Loucy (cell line): ENCODE data around the gene SNX20.

Source experiments
- EZH2phosphoT487 ChIP-seq: fragments of 200-600 bp; IDR thresholded peaks from 2 replicates; pipeline ENCODE4 v1.6.1; 2018; ENCODE audit warnings: antibody characterized with exemption, mild to moderate bottlenecking, moderate library complexity, borderline replicate concordance
- TF ChIP-seq, protein P1 (sequence below): fragments of 200-600 bp; sonication (generic); conservative IDR thresholded peaks from 2 replicates; pipeline ENCODE4 v1.5.1; 2014; ENCODE audit warnings: mild to moderate bottlenecking, antibody characterized with exemption, low read length

DNA sequence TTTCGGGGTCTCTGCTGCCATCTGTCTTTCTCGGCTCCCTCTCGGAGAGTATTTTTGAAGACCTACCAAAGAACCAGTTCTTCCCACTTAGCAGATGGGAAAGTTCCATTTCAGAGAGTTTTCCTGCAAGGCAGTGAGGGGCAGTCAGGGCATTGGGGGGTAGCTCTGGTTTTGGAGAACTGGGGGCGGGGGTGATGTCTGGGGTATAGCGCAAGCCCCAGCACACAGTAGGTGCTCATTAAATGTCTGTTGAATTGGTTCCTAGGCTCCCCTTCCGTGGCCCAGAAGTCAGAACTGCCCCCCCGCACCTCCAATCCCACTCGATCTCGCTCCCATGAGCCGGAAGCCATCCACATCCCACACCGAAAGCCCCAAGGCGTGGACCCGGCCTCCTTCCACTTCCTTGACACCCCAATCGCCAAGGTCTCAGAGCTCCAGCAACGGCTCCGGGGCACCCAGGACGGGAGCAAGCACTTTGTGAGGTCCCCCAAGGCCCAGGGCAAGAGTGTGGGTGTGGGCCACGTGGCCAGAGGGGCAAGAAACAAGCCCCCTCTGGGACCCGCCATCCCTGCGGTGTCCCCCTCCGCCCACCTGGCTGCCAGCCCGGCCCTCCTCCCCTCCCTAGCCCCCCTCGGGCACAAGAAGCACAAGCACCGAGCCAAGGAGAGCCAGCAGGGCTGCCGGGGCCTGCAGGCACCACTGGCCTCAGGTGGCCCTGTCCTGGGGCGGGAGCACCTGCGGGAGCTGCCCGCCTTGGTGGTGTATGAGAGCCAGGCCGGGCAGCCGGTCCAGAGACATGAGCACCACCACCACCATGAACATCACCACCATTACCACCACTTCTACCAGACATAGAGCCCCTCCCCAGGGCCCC, 47.9 kb downstream of the SNX20 start:
- TF ChIP-seq, protein P1, sequence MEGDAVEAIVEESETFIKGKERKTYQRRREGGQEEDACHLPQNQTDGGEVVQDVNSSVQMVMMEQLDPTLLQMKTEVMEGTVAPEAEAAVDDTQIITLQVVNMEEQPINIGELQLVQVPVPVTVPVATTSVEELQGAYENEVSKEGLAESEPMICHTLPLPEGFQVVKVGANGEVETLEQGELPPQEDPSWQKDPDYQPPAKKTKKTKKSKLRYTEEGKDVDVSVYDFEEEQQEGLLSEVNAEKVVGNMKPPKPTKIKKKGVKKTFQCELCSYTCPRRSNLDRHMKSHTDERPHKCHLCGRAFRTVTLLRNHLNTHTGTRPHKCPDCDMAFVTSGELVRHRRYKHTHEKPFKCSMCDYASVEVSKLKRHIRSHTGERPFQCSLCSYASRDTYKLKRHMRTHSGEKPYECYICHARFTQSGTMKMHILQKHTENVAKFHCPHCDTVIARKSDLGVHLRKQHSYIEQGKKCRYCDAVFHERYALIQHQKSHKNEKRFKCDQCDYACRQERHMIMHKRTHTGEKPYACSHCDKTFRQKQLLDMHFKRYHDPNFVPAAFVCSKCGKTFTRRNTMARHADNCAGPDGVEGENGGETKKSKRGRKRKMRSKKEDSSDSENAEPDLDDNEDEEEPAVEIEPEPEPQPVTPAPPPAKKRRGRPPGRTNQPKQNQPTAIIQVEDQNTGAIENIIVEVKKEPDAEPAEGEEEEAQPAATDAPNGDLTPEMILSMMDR: no peak
- no peak for TF ChIP-seq EZH2phosphoT487
